Mesothelial cell of epicardium (in vitro differentiated cells): Measurements from ENCODE around the gene TLE3. TPM values are rescaled to one million over a fixed set of nuclear protein-coding genes. Genes with fewer than 3 reads are reported as not detected.
A peak's percentile ranks its signal among the peaks of the same experiment; 100 is the strongest.

ENCODE experiments used
- DNase-seq, 2 experiments: peaks; one replicate each; pipeline ENCODE4 v3.0.0; 2021; ENCODE audit warnings: low spot score in 2 of 2; ENCODE audit not compliant: unreplicated experiment in 2 of 2
- H3K27ac Mint-ChIP-seq: 2 replicates; pipeline ENCODE4 v1.8.0; 2021; ENCODE audit warnings: mixed read lengths
- H3K27me3 Mint-ChIP-seq: 2 replicates; pipeline ENCODE4 v1.8.0; 2021; ENCODE audit warnings: low read depth, mixed read lengths
- H3K36me3 Mint-ChIP-seq: 2 replicates; pipeline ENCODE4 v1.8.0; 2021; ENCODE audit warnings: mixed read lengths
- H3K4me1 Mint-ChIP-seq: 2 replicates; pipeline ENCODE4 v1.8.0; 2021; ENCODE audit warnings: mixed read lengths
- H3K4me3 Mint-ChIP-seq: 2 replicates; pipeline ENCODE4 v1.8.0; 2021; ENCODE audit warnings: mild to moderate bottlenecking, moderate library complexity, mixed read lengths
- H3K9me3 Mint-ChIP-seq: 2 replicates; pipeline ENCODE4 v1.8.0; 2021; ENCODE audit warnings: mixed read lengths
- total RNA-seq: library from RNA; stranded (reverse); gene quantifications from 3 replicates; pipeline ENCODE4 v1.2.1, GENCODE V29; 2021
- TF ChIP-seq, protein P1 (sequence below): fragments of 200-600 bp; sonication (generic); IDR thresholded peaks from one replicate; pipeline ENCODE4 v1.5.0; 2021; ENCODE audit warnings: antibody characterized with exemption; ENCODE audit not compliant: unreplicated experiment

TLE3 gene
- total RNA-seq, 1 donor from 2014 or later: 165 TPM

DNA sequence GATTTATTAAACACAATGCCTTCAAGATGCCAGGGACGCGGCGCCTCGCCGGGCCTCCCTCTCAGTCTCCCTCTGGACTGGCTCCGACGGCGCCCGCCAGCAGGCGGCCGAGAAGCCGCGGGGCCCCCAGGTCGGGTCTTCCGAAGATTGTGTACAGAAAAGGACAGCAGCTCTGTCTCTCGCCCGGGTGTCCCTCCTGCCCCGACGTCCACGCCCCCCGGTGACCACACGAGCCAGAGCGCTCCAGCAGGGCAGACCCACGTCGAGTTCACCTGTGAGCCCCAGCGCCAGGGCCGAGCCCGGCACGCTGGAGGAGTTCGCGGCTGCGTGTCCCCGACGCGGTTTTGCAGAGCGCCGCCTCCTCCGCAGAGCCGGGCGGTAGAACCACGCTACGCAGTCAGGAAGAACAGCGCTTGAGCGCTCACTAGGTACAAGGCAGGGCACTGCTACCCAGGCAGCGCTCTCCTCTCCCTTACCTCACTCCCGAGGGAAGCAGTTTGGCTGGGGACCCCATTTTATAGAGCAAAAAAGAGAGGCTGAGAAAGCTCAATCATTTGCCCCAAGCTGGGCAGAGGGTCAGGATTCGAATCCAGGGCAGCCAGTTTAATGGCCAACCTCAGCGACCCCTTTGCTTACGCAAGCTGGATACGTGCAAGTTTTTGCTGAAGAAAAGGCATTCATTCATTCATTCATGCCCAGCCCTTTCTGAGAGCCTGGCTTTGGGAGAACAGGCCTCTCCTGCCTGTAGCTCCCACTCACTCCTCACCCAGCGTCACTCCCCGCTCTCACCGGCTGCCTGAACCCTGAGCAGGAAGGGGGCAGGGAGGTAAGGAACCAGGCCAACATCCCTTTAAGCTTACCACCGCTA is 3.0 kb upstream of the TLE3 start:
- peak overlapping the region; percentile 100 for H3K27ac Mint-ChIP-seq

DNA sequence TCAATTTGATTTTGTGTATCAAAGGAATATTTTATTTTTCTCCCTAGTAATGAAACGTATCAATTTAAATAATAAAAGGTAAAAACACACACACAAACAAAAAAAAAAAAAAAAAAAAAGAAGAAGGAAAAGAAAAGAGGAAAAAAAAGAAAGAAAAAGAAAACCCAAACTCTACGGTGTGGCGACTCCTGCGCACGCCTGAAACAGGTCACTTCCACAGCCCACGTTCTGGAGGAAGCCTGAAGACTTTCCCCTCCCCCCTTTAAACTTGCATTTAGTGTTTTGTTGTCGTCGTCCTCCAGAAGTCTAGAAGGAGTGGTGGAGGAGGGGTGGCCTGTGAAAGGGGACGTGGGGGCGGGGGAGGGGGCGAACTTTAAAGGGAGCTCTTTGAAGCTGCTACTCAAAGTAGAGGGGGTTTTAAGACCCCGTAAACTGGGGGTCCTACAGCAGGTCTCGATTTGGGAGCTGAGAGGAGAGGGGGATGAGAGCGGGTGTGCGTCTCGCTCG is 2.3 kb upstream of the TLE3 start:
- Mint-ChIP-seq H3K4me3 (peak overlapping the region; percentile 97), H3K27me3 (peaks cover 3% of the 10 kb centered on the region), H3K4me1 (peaks cover 43% of the 10 kb centered on the region), H3K36me3 (no peaks in the 10 kb centered on the region), H3K9me3 (no peaks in the 10 kb centered on the region), H3K27ac (peak overlapping the region; percentile 100)
- TF ChIP-seq, protein P1, sequence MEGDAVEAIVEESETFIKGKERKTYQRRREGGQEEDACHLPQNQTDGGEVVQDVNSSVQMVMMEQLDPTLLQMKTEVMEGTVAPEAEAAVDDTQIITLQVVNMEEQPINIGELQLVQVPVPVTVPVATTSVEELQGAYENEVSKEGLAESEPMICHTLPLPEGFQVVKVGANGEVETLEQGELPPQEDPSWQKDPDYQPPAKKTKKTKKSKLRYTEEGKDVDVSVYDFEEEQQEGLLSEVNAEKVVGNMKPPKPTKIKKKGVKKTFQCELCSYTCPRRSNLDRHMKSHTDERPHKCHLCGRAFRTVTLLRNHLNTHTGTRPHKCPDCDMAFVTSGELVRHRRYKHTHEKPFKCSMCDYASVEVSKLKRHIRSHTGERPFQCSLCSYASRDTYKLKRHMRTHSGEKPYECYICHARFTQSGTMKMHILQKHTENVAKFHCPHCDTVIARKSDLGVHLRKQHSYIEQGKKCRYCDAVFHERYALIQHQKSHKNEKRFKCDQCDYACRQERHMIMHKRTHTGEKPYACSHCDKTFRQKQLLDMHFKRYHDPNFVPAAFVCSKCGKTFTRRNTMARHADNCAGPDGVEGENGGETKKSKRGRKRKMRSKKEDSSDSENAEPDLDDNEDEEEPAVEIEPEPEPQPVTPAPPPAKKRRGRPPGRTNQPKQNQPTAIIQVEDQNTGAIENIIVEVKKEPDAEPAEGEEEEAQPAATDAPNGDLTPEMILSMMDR: no peak
- DNase-seq: no peak

More for the DNA sequence above, 3.0 kb upstream of the TLE3 start:
- Mint-ChIP-seq H3K9me3 (no peaks in the 10 kb centered on the region), H3K36me3 (no peaks in the 10 kb centered on the region), H3K27me3 (peaks cover 6% of the 10 kb centered on the region), H3K4me3 (peak overlapping the region; percentile 97), H3K4me1 (peaks cover 41% of the 10 kb centered on the region)
- peak; percentile 51 to 76 for DNase-seq
- TF ChIP-seq, protein P1: peak; percentile 49

DNA sequence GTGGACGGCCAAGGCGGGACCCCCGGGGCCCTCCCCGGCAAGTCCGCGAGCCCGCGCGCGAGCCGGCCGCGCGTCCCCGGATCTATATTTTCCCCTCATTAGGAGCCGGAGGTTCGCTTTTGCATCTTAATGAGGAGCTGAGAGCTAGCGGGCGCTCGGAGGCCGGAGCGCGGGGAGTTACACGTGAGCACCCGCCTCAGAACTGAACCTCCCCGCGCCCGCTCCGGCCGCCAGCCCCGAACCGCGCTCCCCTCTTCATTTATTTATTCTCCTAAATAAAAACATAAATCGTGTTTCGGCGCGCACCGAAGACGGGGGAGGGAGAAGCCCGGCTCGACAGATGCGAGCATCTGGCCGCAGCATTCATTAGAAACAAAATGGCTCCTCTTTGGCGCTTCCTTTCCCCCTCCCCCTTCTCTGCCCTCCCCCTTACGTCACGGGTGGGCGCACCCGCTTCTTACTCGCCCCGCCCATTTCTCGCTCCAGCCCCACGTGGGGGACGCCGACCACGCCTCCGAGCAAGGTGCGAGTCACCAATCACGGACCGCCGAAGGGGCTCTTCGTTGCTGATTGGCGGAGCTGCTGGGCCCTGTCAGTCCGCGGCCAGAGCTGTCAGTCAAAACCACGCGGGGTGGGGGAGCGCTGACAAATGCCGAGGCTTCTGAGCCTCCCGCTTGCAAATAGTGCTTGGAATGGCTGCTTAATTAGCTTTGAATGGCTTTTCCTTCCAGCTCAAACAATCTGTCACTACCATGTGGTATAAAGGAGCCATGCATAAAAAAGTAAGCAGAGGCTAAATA is 1.6 kb upstream of the TLE3 start:
- H3K36me3 Mint-ChIP-seq: no peaks in the 10 kb centered on the region
- H3K9me3 Mint-ChIP-seq: no peaks in the 10 kb centered on the region
- TF ChIP-seq, protein P1: no peak
- peak overlapping the region; percentile 97 for H3K4me3 Mint-ChIP-seq
- no peaks in the 10 kb centered on the region for H3K27me3 Mint-ChIP-seq
- peak overlapping the region; percentile 100 for H3K27ac Mint-ChIP-seq
- peak; percentile 100 for DNase-seq
- peaks cover 50% of the 10 kb centered on the region for H3K4me1 Mint-ChIP-seq

DNA sequence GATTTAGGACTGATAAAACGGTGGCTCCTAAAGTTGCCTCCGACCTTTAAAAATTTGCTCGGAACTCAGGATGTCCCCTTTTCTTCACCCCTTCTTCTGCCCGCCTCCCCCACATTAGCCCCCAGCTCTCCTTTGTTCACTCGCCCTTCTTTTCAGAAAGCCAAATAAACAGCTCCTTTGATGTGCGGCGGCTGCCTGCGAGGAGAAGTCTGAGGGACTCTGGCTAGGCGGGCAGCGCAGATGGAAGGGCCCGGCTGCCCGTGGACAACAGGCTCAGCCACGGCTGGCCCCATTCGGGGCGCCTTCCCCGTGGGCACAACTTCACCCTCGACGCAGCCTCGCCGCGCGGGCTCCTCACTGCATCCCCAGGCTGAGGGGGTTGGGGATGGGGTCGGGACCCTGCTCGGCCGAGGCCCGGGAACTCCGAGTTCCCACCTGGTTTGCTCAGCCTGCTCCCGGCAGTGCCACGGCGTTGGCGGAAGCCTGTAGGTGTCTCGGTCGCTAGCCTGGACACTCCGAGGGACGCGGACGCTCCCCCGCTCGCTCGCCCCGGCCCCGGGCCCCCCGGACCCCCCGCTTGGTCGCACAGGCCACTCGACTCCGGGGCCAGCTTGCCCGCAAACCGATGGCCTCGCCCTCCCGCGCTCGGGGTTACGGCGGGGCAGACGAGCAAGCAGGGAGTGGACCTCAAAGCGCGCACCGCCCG is 897 bp upstream of the TLE3 start:
- peaks cover 55% of the 10 kb centered on the region for H3K4me1 Mint-ChIP-seq
- no peaks in the 10 kb centered on the region for H3K27me3 Mint-ChIP-seq
- no peaks in the 10 kb centered on the region for H3K36me3 Mint-ChIP-seq
- H3K4me3 Mint-ChIP-seq: peak overlapping the region; percentile 96
- DNase-seq: peak; percentile 44 to 71
- H3K27ac Mint-ChIP-seq: peak overlapping the region; percentile 99
- TF ChIP-seq, protein P1: no peak
- H3K9me3 Mint-ChIP-seq: no peaks in the 10 kb centered on the region

DNA sequence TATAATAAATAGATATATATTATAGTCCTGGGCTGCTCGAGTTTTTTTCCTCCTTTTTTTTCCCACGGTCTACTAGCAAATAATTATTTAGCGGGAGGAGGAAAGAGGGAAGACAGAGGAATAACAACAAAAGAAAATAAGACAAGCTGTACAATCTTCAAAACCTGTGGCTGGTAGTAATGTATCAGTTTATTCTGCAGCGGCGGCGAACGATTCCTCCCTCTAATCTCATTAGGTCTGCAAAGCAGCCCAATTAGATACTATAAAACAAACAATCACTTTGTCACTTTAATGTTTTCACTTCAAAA is 390 bp upstream of the TLE3 start:
- peaks cover 55% of the 10 kb centered on the region for H3K4me1 Mint-ChIP-seq
- peak overlapping the region; percentile 99 for H3K27ac Mint-ChIP-seq
- no peaks in the 10 kb centered on the region for H3K27me3 Mint-ChIP-seq

More for the DNA sequence above, 390 bp upstream of the TLE3 start:
- TF ChIP-seq, protein P1: peak; percentile 4
- Mint-ChIP-seq H3K4me3 (peak overlapping the region; percentile 96), H3K36me3 (no peaks in the 10 kb centered on the region), H3K9me3 (no peaks in the 10 kb centered on the region)
- no peak for DNase-seq
